H1 (cell line): Measurements from ENCODE around the gene SLC39A11. TPM values are rescaled to one million over a fixed set of nuclear protein-coding genes. Genes with fewer than 3 reads are reported as not detected.

ENCODE experiments used
- CEBPB ChIP-seq: IDR thresholded peaks from 2 replicates; pipeline ENCODE4 v1.6.1; 2012; ENCODE audit warnings: low read depth, low read length
- CHD1 ChIP-seq: IDR thresholded peaks from 2 replicates; pipeline ENCODE4 v1.6.1; 2012; ENCODE audit warnings: low read depth, low read length, improper control_type of control experiment
- POLR2AphosphoS5 ChIP-seq: IDR thresholded peaks from 2 replicates; pipeline ENCODE4 v1.6.1; 2011; ENCODE audit warnings: low read depth, low read length
- POU5F1 ChIP-seq: IDR thresholded peaks from 2 replicates; pipeline ENCODE4 v1.6.1; 2011; ENCODE audit warnings: low read depth, mild to moderate bottlenecking, low read length, moderate library complexity
- polyA plus RNA-seq, 7 experiments: library from polyadenylated mRNA; depleted of rRNA in 3 of 7; stranded (reverse) in 5 of 7; unstranded in 2 of 7; fragments of >200 nt in 5 of 7; fragments of 200-250 nt in 2 of 7; gene quantifications; 1 replicate in 5 of 7; 2 replicates in 1 of 7; 4 replicates in 1 of 7; pipeline versions ENCODE4 v1.2.1 to v1.2.3, GENCODE V29; 2011 to 2013; ENCODE audit warnings: missing spikeins in 2 of 7, mixed read lengths in 2 of 7
- total RNA-seq: library from RNA; stranded (reverse); fragmentation: NEBNext Ultra II Directional; extraction: Animal tissue kit (Norgen Biotek cat#: 25700); gene quantifications from 2 replicates; pipeline ENCODE4 v1.2.1, GENCODE V29; 2021

The SLC39A11 gene
- total and polyA plus RNA-seq, 2 of the 8 experiments (the other 6 are each of a cell fraction or from before 2014, with no cell fraction given): 12.2 to 19.6 TPM

DNA sequence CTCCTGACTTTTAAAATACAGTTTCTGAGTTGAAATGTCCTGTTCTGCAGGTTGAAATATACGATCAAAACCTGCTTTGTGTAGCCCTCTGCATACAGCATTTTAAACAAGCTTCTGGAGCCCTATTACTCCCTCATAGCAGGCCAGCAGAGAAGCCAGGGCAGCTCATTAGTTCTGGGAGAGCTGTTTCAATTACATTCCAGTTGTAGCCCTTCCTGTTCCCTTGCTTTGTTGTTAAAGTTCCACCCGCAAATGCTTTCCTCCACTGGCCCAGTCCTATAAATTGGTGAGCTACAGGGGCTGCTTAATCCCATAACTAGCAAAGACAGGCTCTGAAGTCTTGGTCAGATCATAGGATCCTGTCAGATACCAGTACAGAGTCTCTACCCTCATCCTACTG lies 162.5 kb downstream of the SLC39A11 start (continued):
- no peak for TF ChIP-seq CEBPB
- no peak for TF ChIP-seq CHD1
- TF ChIP-seq POU5F1: no peak
- TF ChIP-seq POLR2AphosphoS5: no peak
- TF ChIP-seq, all 59 proteins: peak for 0
